GM10266 (cell line): Measurements from ENCODE around the gene CLMP.

Experiments used
- DNase-seq: peaks from one replicate; pipeline ENCODE4 v3.0.0; 2012; ENCODE audit errors: extremely low spot score
- CTCF ChIP-seq: IDR thresholded peaks from 2 replicates; pipeline ENCODE4 v1.5.1; 2012; ENCODE audit warnings: mild to moderate bottlenecking, low read depth; ENCODE audit not compliant: control insufficient read depth, insufficient read depth; ENCODE audit errors: missing control alignments

CLMP gene

GRCh38 chr11:123195188-123196059 lies at the start of gene CLMP:
Gene CLMP (minus strand): TSS chr11:123195248. CDS start chr11:123194940, 308 bp downstream.
- DNase-seq = peak; percentile 47
- TF ChIP-seq CTCF = no peak

- no peak for DNase-seq
Measured at GRCh38 chr11:123241874-123242543, 47.0 kb upstream of the CLMP start.

GRCh38 chr11:123241294-123241693 lies 46.2 kb upstream of the CLMP start:
- no peak for TF ChIP-seq CTCF
- no peak for DNase-seq

More at GRCh38 chr11:123241874-123242543, 47.0 kb upstream of the CLMP start:
- no peak for TF ChIP-seq CTCF

GRCh38 chr11:123239191-123240150 lies 44.4 kb upstream of the CLMP start:
- DNase-seq = no peak
- no peak for TF ChIP-seq CTCF

- no peak for DNase-seq
- no peak for TF ChIP-seq CTCF
Measured at GRCh38 chr11:123238297-123238696, 43.2 kb upstream of the CLMP start.

- no peak for TF ChIP-seq CTCF
- DNase-seq = no peak
Measured at GRCh38 chr11:123236879-123237278, 41.8 kb upstream of the CLMP start.
